A673 (cell line): ENCODE measurements around the gene SAG. TPM values are rescaled to one million over a fixed set of nuclear protein-coding genes. Genes with fewer than 3 reads are reported as not detected.

Experiments used
- BruUV-seq: library from RNA; stranded (reverse); fragments of 400-500 nt; replicated peaks from 2 replicates; lab custom pipeline; 2021; lab: Mats Ljungman, UMichigan
- CTCF ChIA-PET: fragments of 300-600 bp; sonication (Branson Sonifier 250); formaldehyde crosslinking; loops from one replicate; lab custom pipeline; 2022; ENCODE audit warnings: antibody characterized with exemption; lab: Charles Lee
- POLR2A ChIA-PET: fragments of 300-600 bp; sonication (Branson Sonifier 250); formaldehyde crosslinking; loops from one replicate; lab custom pipeline; 2022; ENCODE audit warnings: antibody characterized with exemption; ENCODE audit not compliant: low non-redundant PET; lab: Charles Lee
- DNase-seq: peaks from one replicate; pipeline ENCODE4 v3.0.0-alpha.2; 2015; ENCODE audit warnings: low spot score
- H3K27ac ChIP-seq: fragments of 200-600 bp; sonication (generic); 2 replicates; pipeline ENCODE4 v1.5.1; 2016; ENCODE audit warnings: mixed run types, low read depth, mild to moderate bottlenecking, mixed read lengths, antibody characterized with exemption, low read length; ENCODE audit not compliant: poor library complexity, severe bottlenecking
- H3K27me3 ChIP-seq: fragments of 200-600 bp; sonication (generic); replicated peaks from 2 replicates; pipeline ENCODE4 v1.6.1; 2017; ENCODE audit warnings: mixed run types, low read depth, mild to moderate bottlenecking, mixed read lengths, antibody characterized with exemption, low read length; ENCODE audit not compliant: insufficient read depth, poor library complexity
- H3K36me3 ChIP-seq: fragments of 200-600 bp; sonication (generic); 2 replicates; pipeline ENCODE4 v1.6.1; 2016; ENCODE audit warnings: mixed run types, mild to moderate bottlenecking, mixed read lengths, antibody characterized with exemption, low read length; ENCODE audit not compliant: insufficient read depth, poor library complexity, severe bottlenecking
- H3K4me1 ChIP-seq: fragments of 200-600 bp; sonication (generic); 2 replicates; pipeline ENCODE4 v1.6.1; 2017; ENCODE audit warnings: mixed run types, mild to moderate bottlenecking, mixed read lengths, antibody characterized with exemption, low read length; ENCODE audit not compliant: insufficient read depth, poor library complexity, severe bottlenecking
- H3K4me3 ChIP-seq: fragments of 200-600 bp; sonication (generic); 2 replicates; pipeline ENCODE4 v1.5.1; 2016; ENCODE audit warnings: low read depth, mixed run types, mild to moderate bottlenecking, mixed read lengths, low read length; ENCODE audit not compliant: poor library complexity, severe bottlenecking
- H3K9me3 ChIP-seq: fragments of 200-600 bp; sonication (generic); 2 replicates; pipeline ENCODE4 v1.6.1; 2016; ENCODE audit warnings: mixed run types, low read depth, mild to moderate bottlenecking, mixed read lengths, antibody characterized with exemption, low read length; ENCODE audit not compliant: poor library complexity, severe bottlenecking
- CTCF ChIP-seq: fragments of 300-800, 200-600 bp; sonication (generic); conservative IDR thresholded peaks from 2 replicates; pipeline ENCODE4 v1.5.1; 2017; ENCODE audit warnings: low read depth, mild to moderate bottlenecking, antibody characterized with exemption, low read length, moderate library complexity, mixed read lengths
- EZH2 ChIP-seq: fragments of 200-600 bp; sonication (generic); IDR thresholded peaks from 2 replicates; pipeline ENCODE4 v1.6.1; 2017; ENCODE audit warnings: borderline replicate concordance, low read depth, mild to moderate bottlenecking, mixed read lengths, antibody characterized with exemption, low read length; ENCODE audit not compliant: poor library complexity, severe bottlenecking
- intact Hi-C: fragments of 100-400 bp; cut with micrococcal nuclease; formaldehyde crosslinking; loops from one replicate; pipeline ENCODE4 v1.10.0; 2022; ENCODE audit not compliant: unreplicated experiment
- total RNA-seq: library from RNA; stranded (reverse); gene quantifications from 2 replicates; pipeline ENCODE4 v1.2.3, GENCODE V29; 2021

Gene SAG
- total RNA-seq, 1 experiment from 2014 or later, result 1.3 TPM

GRCh38 chr2:233303252-233303651 is 4.4 kb upstream of the SAG start:
- Histone ChIP-seq H3K27ac (no peak overlapping the region), H3K4me1 (no peaks in the 10 kb centered on the region), H3K4me3 (no peak overlapping the region), H3K9me3 (no peaks in the 10 kb centered on the region), H3K27me3 (no peaks in the 10 kb centered on the region), H3K36me3 (no peaks in the 10 kb centered on the region)
- DNase-seq, result no peak
- ChIA-PET CTCF (no interaction called here), POLR2A (interaction anchor here (0.7 kb wide), 1 partner anchor 27 kb away, joined by 7 read pairs; no protein-coding TSS in a partner anchor)
- TF ChIP-seq EZH2 (no peak), CTCF (no peak)
- intact Hi-C loops, result no loop called here
- no TSS peak for BruUV-seq

GRCh38 chr2:233311241-233311926 is 3.8 kb downstream of the SAG start:
- BruUV-seq, result no TSS peak
- Histone ChIP-seq H3K36me3 (no peaks in the 10 kb centered on the region), H3K27me3 (no peaks in the 10 kb centered on the region), H3K9me3 (no peaks in the 10 kb centered on the region), H3K4me3 (no peak overlapping the region), H3K4me1 (no peaks in the 10 kb centered on the region), H3K27ac (no peak overlapping the region)
- CTCF ChIA-PET, result no interaction called here
- TF ChIP-seq CTCF (no peak), EZH2 (no peak)
- POLR2A ChIA-PET, result no interaction called here
- intact Hi-C loops, result no loop called here
- DNase-seq, result no peak

GRCh38 chr2:233312874-233313273 is 5.3 kb downstream of the SAG start:
- no peaks in the 10 kb centered on the region for H3K9me3 ChIP-seq
- POLR2A ChIA-PET, result no interaction called here
- CTCF ChIA-PET, result no interaction called here
- intact Hi-C loops, result no loop called here
- BruUV-seq, result no TSS peak
- H3K36me3 ChIP-seq, result no peaks in the 10 kb centered on the region
- H3K4me3 ChIP-seq, result no peak overlapping the region
- no peak overlapping the region for H3K27ac ChIP-seq
- H3K4me1 ChIP-seq, result no peaks in the 10 kb centered on the region
- H3K27me3 ChIP-seq, result no peaks in the 10 kb centered on the region
- no peak for DNase-seq
- no peak for TF ChIP-seq CTCF
- no peak for TF ChIP-seq EZH2
